ENCODE data around the gene ZNF786. TPM values are rescaled to one million over a fixed set of nuclear protein-coding genes. Genes with fewer than 3 reads are reported as not detected.
"Not testable (repeated sequence)": the region's sequence is repeated elsewhere in the genome, so short reads cannot be mapped to it uniquely, and the experiment has no call there.

The ZNF786 gene
- total RNA-seq, 2 experiments from 2014 or later = 2.7 to 3.5 TPM

- Mint-ChIP-seq H3K4me3 (no peak overlapping the region), H3K4me1 (ENCODE audit: low read depth) (peaks cover 13% of the 10 kb centered on the region), H3K9me3 (no peaks in the 10 kb centered on the region), H3K27ac (no peak overlapping the region), H3K36me3 (ENCODE audit: low read depth) (peaks cover 40% of the 10 kb centered on the region), H3K27me3 (no peaks in the 10 kb centered on the region)
- ChIA-PET CTCF (interaction anchor here (1.4 kb wide), 1 partner anchor 65 kb away, joined by 3 read pairs; no protein-coding TSS in a partner anchor), POLR2A (no interaction called here)
- H3K4me3 ChIP-seq (ENCODE audit: low read length) = no peak overlapping the region
- ATAC-seq (ENCODE audit: poor library complexity) (no peak), DNase-seq (no peak)
- H3K4me1 ChIP-seq (ENCODE audit: insufficient read depth, low read length) = peaks cover 14% of the 10 kb centered on the region
- H3K27ac ChIP-seq (ENCODE audit: low read depth in 1 of 2, low read length in 2 of 2) = no peak overlapping the region
- intact Hi-C loops (cut with DNase I, micrococcal nuclease) = loop anchor here in 1 of 2 experiments (1.0 kb wide), 1 partner anchor 20 kb away; the partner anchor contains the start of gene ZNF786
- H3K27me3 ChIP-seq (ENCODE audit: control insufficient read depth in 1 of 2, insufficient read depth in 2 of 2, low read length in 2 of 2) = no peaks in the 10 kb centered on the region
- TF ChIP-seq CTCF (IDR thresholded peaks at IDR 0.05) = no peak
- H3K36me3 ChIP-seq (ENCODE audit: insufficient read depth, low read length) = peaks cover 33% of the 10 kb centered on the region
- H3K9me3 ChIP-seq (ENCODE audit: control insufficient read depth in 1 of 2, insufficient read depth in 1 of 2, low read length in 2 of 2) = peaks cover 0 to 13% of the 10 kb centered on the region in 2 experiments
These were observed 20.0 kb downstream of the ZNF786 start for GRCh38 chr7:149070372-149071125.

- ATAC-seq (ENCODE audit: poor library complexity) (no peak), DNase-seq (peak in 4 of 14 experiments; percentile 13 to 25 (median 14))
- POLR2A ChIA-PET = no interaction called here
- Mint-ChIP-seq H3K27ac (peak overlapping the region; percentile 70), H3K9me3 (no peaks in the 10 kb centered on the region), H3K36me3 (ENCODE audit: low read depth) (peaks cover 24% of the 10 kb centered on the region), H3K4me3 (peak overlapping the region; percentile 81), H3K27me3 (no peaks in the 10 kb centered on the region), H3K4me1 (ENCODE audit: low read depth) (peaks cover 10% of the 10 kb centered on the region)
- CTCF ChIA-PET = no interaction called here
- Histone ChIP-seq H3K27me3 (ENCODE audit: control insufficient read depth in 1 of 2, insufficient read depth in 2 of 2, low read length in 2 of 2) (no peaks in the 10 kb centered on the region), H3K4me3 (ENCODE audit: low read length) (no peak overlapping the region), H3K36me3 (ENCODE audit: insufficient read depth, low read length) (peaks cover 27% of the 10 kb centered on the region), H3K27ac (ENCODE audit: low read depth in 1 of 2, low read length in 2 of 2) (no peak overlapping the region), H3K9me3 (ENCODE audit: control insufficient read depth in 1 of 2, insufficient read depth in 1 of 2, low read length in 2 of 2) (peaks cover 0 to 13% of the 10 kb centered on the region in 2 experiments), H3K4me1 (ENCODE audit: insufficient read depth, low read length) (peaks cover 21% of the 10 kb centered on the region)
- intact Hi-C loops (cut with DNase I, micrococcal nuclease) = loop anchor here (1.0 to 10.0 kb wide), 3 partner anchors 22 to 563 kb away; partner anchors contain the start of genes PDIA4 (in 1 of the 2) and ZNF786 (in 1 of the 2)
- TF ChIP-seq CTCF (IDR thresholded peaks at IDR 0.05) = no peak
These were observed 22.6 kb downstream of the ZNF786 start for GRCh38 chr7:149067869-149068268.

DNA sequence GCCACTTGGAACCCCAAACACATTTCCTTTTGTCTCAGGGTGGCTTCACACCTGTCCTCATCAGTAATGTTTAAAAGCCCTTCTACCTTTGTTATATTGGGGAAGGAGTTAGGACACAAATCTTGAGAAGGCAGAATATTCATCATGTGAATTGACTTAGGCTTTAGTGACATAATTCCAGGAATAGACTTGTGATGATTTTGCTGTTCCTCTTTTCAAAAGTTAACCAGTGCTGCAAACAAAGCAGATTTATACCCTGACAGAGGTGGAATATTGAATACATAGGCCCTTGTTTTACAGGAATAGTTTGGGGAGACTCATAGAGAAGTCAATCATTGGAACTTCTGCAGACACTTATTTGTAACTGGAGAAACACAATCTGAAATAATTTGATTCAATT is 27.0 kb downstream of the ZNF786 start:
- ChIA-PET POLR2A (no interaction called here), CTCF (no interaction called here)
- TF ChIP-seq CTCF (IDR thresholded peaks at IDR 0.05) = no peak
- Mint-ChIP-seq H3K27me3 (no peaks in the 10 kb centered on the region), H3K27ac (no peak overlapping the region), H3K36me3 (ENCODE audit: low read depth) (peaks cover 6% of the 10 kb centered on the region), H3K4me1 (ENCODE audit: low read depth) (peaks cover 10% of the 10 kb centered on the region), H3K4me3 (peak overlapping the region; percentile 63), H3K9me3 (no peaks in the 10 kb centered on the region)
- no peak overlapping the region for H3K27ac ChIP-seq (ENCODE audit: low read depth in 1 of 2, low read length in 2 of 2)
- H3K4me3 ChIP-seq (ENCODE audit: low read length) = no peak overlapping the region
- H3K9me3 ChIP-seq (ENCODE audit: control insufficient read depth in 1 of 2, insufficient read depth in 1 of 2, low read length in 2 of 2) = no peaks in the 10 kb centered on the region
- ATAC-seq (ENCODE audit: poor library complexity) (no peak), DNase-seq (no peak)
- no peaks in the 10 kb centered on the region for H3K36me3 ChIP-seq (ENCODE audit: insufficient read depth, low read length)
- H3K27me3 ChIP-seq (ENCODE audit: control insufficient read depth in 1 of 2, insufficient read depth in 2 of 2, low read length in 2 of 2) = no peaks in the 10 kb centered on the region
- peaks cover 10% of the 10 kb centered on the region for H3K4me1 ChIP-seq (ENCODE audit: insufficient read depth, low read length)
- intact Hi-C loops (cut with DNase I, micrococcal nuclease) = loop anchor here in 1 of 2 experiments (10.0 kb wide), 1 partner anchor 559 kb away; no protein-coding TSS in a partner anchor

GRCh38 chr7:149062217-149062899 is 28.2 kb downstream of the ZNF786 start:
- POLR2A ChIA-PET; H3K4me1 ChIP-seq (ENCODE audit: insufficient read depth, low read length); H3K4me1 Mint-ChIP-seq (ENCODE audit: low read depth); H3K4me3 Mint-ChIP-seq; ATAC-seq (ENCODE audit: poor library complexity); H3K27ac Mint-ChIP-seq; H3K36me3 Mint-ChIP-seq (ENCODE audit: low read depth); H3K4me3 ChIP-seq (ENCODE audit: low read length); H3K9me3 Mint-ChIP-seq; DNase-seq; H3K9me3 ChIP-seq (ENCODE audit: control insufficient read depth in 1 of 2, insufficient read depth in 1 of 2, low read length in 2 of 2); H3K36me3 ChIP-seq (ENCODE audit: insufficient read depth, low read length); H3K27ac ChIP-seq (ENCODE audit: low read depth in 1 of 2, low read length in 2 of 2); H3K27me3 ChIP-seq (ENCODE audit: control insufficient read depth in 1 of 2, insufficient read depth in 2 of 2, low read length in 2 of 2); H3K27me3 Mint-ChIP-seq: not testable (repeated sequence)
- CTCF ChIA-PET = interaction anchor here (0.6 kb wide), 1 partner anchor 64 kb away, joined by 4 read pairs; no protein-coding TSS in a partner anchor
- intact Hi-C loops (cut with DNase I, micrococcal nuclease) = loop anchor here in 1 of 2 experiments (10.0 kb wide), 1 partner anchor 558 kb away; no protein-coding TSS in a partner anchor

All from CD4-positive, alpha-beta T cell (primary cell).